ENCODE measurements around the gene PLXNA1. TPM values are rescaled to one million over a fixed set of nuclear protein-coding genes. Genes with fewer than 3 reads are reported as not detected.

PLXNA1 gene
- total and polyA plus RNA-seq, 9 of the 15 experiments (the other 6 are each of a cell fraction or from before 2014, with no cell fraction given), result 0.23 to 59.9 (median 16.8) TPM

- no peaks in the 10 kb centered on the region for H4K20me1 ChIP-seq (replicated peaks; ENCODE audit: control insufficient read depth, insufficient read depth, low read length)
- no peak for TF ChIP-seq MTA2 (IDR thresholded peaks at IDR 0.05; ENCODE audit: low read depth)
- TF ChIP-seq EZH2 (IDR thresholded peaks at IDR 0.05; ENCODE audit: borderline replicate concordance, low read depth, low read length), result no peak
- TF ChIP-seq NEUROD1 (IDR thresholded peaks at IDR 0.05; ENCODE audit: borderline replicate concordance, low read depth, low read length, partially characterized antibody), result no peak
- no peak for TF ChIP-seq TCF3 (CRISPR knock-in tag; IDR thresholded peaks at IDR 0.05)
- TF ChIP-seq ZNF512 (tag; IDR thresholded peaks at IDR 0.05), result no peak
- TF ChIP-seq TOE1 (IDR thresholded peaks at IDR 0.05; ENCODE audit: borderline replicate concordance), result no peak
- no peak for TF ChIP-seq TOE1 (CRISPR knock-in tag; IDR thresholded peaks at IDR 0.05; ENCODE audit: borderline replicate concordance, low read depth)
- TF ChIP-seq ZBTB8A (IDR thresholded peaks at IDR 0.05; ENCODE audit: partially characterized antibody), result no peak
- no TSS peak for BruUV-seq (replicated peaks)
- in situ Hi-C loops (cut with MboI) (no loop called here), intact Hi-C loops (cut with micrococcal nuclease) (no loop called here)
- H3K36me3 ChIP-seq (ENCODE audit: control insufficient read depth, insufficient read depth, low read length), result no peaks in the 10 kb centered on the region
- 80% methylated on average over 10 of the region's 17 CpGs for WGBS (ENCODE audit: insufficient coverage, low coverage, missing lambda C conversion rate)
- peak overlapping the region in 1 of 2 experiments; percentile 79; a peak in 2 of 4 replicates for H3K9ac ChIP-seq (ENCODE audit: insufficient read depth in 1 of 2, low read depth in 2 of 2, low read length in 2 of 2)
- no peak overlapping the region for H3K27ac ChIP-seq (ENCODE audit: extremely low read depth, low read depth, low read length)
- H3K27me3 ChIP-seq (ENCODE audit: control insufficient read depth in 2 of 2, insufficient read depth in 2 of 2, low read length in 2 of 2), result no peaks in the 10 kb centered on the region
- DNase-seq (ENCODE audit: extremely low read depth in 1 of 4, low spot score in 3 of 4) (no peak), FAIRE-seq (no peak), ATAC-seq (no peak)
- H3K4me1 ChIP-seq (replicated peaks in 1 of 2; ENCODE audit: control insufficient read depth in 2 of 2, insufficient read depth in 2 of 2, low read length in 2 of 2), result peaks cover 9 to 28% of the 10 kb centered on the region in 2 experiments; a peak in 4 of 5 replicates
- H3K4me3 ChIP-seq, result no peak overlapping the region
- no peaks in the 10 kb centered on the region for H3K9me1 ChIP-seq (ENCODE audit: control insufficient read depth, insufficient read depth, low read length)
- ChIA-PET POLR2A (interaction anchor here (1.0 to 1.9 kb wide), 4 partner anchors 10 to 25 kb away, joined by 3 to 6 read pairs (median 4); no protein-coding TSS in a partner anchor), CTCF (ENCODE audit: low intra/inter-chr PET ratio) (no interaction called here)
- H3K79me2 ChIP-seq (ENCODE audit: control insufficient read depth, insufficient read depth, low read length), result no peaks in the 10 kb centered on the region; the same call in 2 of the 3 replicates
- no peaks in the 10 kb centered on the region for H3K9me3 ChIP-seq (replicated peaks; ENCODE audit: control insufficient read depth, insufficient read depth, low read depth, low read length)
- no peak overlapping the region for H2AFZ ChIP-seq (ENCODE audit: low read depth, low read length)
- H3K4me2 ChIP-seq (ENCODE audit: insufficient read depth, low read length), result no peak overlapping the region
These were observed 22.3 kb upstream of the PLXNA1 start for GRCh38 chr3:126960604-126960995.

Data from K562 (cell line).